Loucy (cell line): ENCODE measurements around the gene SRGAP2C.
"Not testable (repeated sequence)": the region's sequence is repeated elsewhere in the genome, so short reads cannot be mapped to it uniquely, and the experiment has no call there.

ENCODE experiments used
- CTCF ChIP-seq: fragments of 200-600 bp; sonication (generic); conservative IDR thresholded peaks from 2 replicates; pipeline ENCODE4 v1.5.1; 2014; ENCODE audit warnings: mild to moderate bottlenecking, antibody characterized with exemption, low read length
- EZH2phosphoT487 ChIP-seq: fragments of 200-600 bp; IDR thresholded peaks from 2 replicates; pipeline ENCODE4 v1.6.1; 2018; ENCODE audit warnings: antibody characterized with exemption, mild to moderate bottlenecking, moderate library complexity, borderline replicate concordance

- not testable (repeated sequence) for TF ChIP-seq CTCF, EZH2phosphoT487
Observed at GRCh38 chr1:121230636-121231035, 45.9 kb downstream of the SRGAP2C start.
